ENCODE measurements around the gene DRGX. TPM values are rescaled to one million over a fixed set of nuclear protein-coding genes. Genes with fewer than 3 reads are reported as not detected.

The DRGX gene
- total and polyA plus RNA-seq, 10 of the 15 experiments (the other 5 are each of a cell fraction or from before 2014, with no cell fraction given): not detected

- no peak for TF ChIP-seq FOXK2 (IDR thresholded peaks at IDR 0.05)
- no peak for TF ChIP-seq EGR1 (IDR thresholded peaks at IDR 0.05; ENCODE audit: borderline replicate concordance in 1 of 2, low read depth in 2 of 2, low read length in 2 of 2)
- TF ChIP-seq CBX5 (IDR thresholded peaks at IDR 0.05; ENCODE audit: low read depth): no peak
- TF ChIP-seq ATF7 (IDR thresholded peaks at IDR 0.05; ENCODE audit: low read depth): peak; percentile 84
- TF ChIP-seq, protein P1, sequence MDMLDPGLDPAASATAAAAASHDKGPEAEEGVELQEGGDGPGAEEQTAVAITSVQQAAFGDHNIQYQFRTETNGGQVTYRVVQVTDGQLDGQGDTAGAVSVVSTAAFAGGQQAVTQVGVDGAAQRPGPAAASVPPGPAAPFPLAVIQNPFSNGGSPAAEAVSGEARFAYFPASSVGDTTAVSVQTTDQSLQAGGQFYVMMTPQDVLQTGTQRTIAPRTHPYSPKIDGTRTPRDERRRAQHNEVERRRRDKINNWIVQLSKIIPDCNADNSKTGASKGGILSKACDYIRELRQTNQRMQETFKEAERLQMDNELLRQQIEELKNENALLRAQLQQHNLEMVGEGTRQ (IDR thresholded peaks at IDR 0.05; ENCODE audit: borderline replicate concordance, low read depth, low read length): no peak
- TF ChIP-seq SIX5 (IDR thresholded peaks at IDR 0.05; ENCODE audit: low read depth, low read length, severe bottlenecking): no peak
- TF ChIP-seq MLLT1 (IDR thresholded peaks at IDR 0.05): no peak
- TF ChIP-seq SMAD5 (IDR thresholded peaks at IDR 0.05; ENCODE audit: low read depth): no peak
- TF ChIP-seq ETV6 (conservative IDR thresholded peaks at IDR 0.05 in 1 of 2, IDR thresholded peaks at IDR 0.05 in 1 of 2; ENCODE audit: borderline replicate concordance in 1 of 2, low read depth in 1 of 2): no peak
- TF ChIP-seq HDGF (IDR thresholded peaks at IDR 0.05): no peak
- no peak for TF ChIP-seq CEBPB (IDR thresholded peaks at IDR 0.05; ENCODE audit: borderline replicate concordance in 1 of 2, low read depth in 2 of 2, low read length in 2 of 2)
- no peak for TF ChIP-seq TCF12 (IDR thresholded peaks at IDR 0.05; ENCODE audit: low read depth, low read length)
- TF ChIP-seq YY1 (IDR thresholded peaks at IDR 0.05; ENCODE audit: low read depth, low read length): 0 out of 2 replicates have a peak, but pooled peaks have one; percentile 38
- TF ChIP-seq MEF2B (IDR thresholded peaks at IDR 0.05; ENCODE audit: partially characterized antibody, poor library complexity, severe bottlenecking): no peak
- TF ChIP-seq NR2F1 (conservative IDR thresholded peaks at IDR 0.05): peak; percentile 20; the same call in 1 of the 2 replicates
- TF ChIP-seq CHD4 (IDR thresholded peaks at IDR 0.05): no peak
- no peak for TF ChIP-seq PAX8 (IDR thresholded peaks at IDR 0.05)
- TF ChIP-seq ASH2L (IDR thresholded peaks at IDR 0.05; ENCODE audit: borderline replicate concordance, low read depth): no peak
- TF ChIP-seq MYC (IDR thresholded peaks at IDR 0.05; ENCODE audit: insufficient read depth, insufficient read length, insufficient replicate concordance, low read length, severe bottlenecking): no peak
- TF ChIP-seq, protein P2, sequence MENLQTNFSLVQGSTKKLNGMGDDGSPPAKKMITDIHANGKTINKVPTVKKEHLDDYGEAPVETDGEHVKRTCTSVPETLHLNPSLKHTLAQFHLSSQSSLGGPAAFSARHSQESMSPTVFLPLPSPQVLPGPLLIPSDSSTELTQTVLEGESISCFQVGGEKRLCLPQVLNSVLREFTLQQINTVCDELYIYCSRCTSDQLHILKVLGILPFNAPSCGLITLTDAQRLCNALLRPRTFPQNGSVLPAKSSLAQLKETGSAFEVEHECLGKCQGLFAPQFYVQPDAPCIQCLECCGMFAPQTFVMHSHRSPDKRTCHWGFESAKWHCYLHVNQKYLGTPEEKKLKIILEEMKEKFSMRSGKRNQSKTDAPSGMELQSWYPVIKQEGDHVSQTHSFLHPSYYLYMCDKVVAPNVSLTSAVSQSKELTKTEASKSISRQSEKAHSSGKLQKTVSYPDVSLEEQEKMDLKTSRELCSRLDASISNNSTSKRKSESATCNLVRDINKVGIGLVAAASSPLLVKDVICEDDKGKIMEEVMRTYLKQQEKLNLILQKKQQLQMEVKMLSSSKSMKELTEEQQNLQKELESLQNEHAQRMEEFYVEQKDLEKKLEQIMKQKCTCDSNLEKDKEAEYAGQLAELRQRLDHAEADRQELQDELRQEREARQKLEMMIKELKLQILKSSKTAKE (IDR thresholded peaks at IDR 0.05; ENCODE audit: low read depth, poor library complexity, severe bottlenecking): no peak
- no peak for TF ChIP-seq RBBP5 (conservative IDR thresholded peaks at IDR 0.05)
- no peak for TF ChIP-seq BRCA1 (IDR thresholded peaks at IDR 0.05; ENCODE audit: low read depth, low read length)
- no peak for TF ChIP-seq SUPT20H (IDR thresholded peaks at IDR 0.05; ENCODE audit: borderline replicate concordance, control insufficient read depth, low read depth, low read length)
- peak; percentile 23; the same call in 1 of the 2 replicates for TF ChIP-seq JUNB (IDR thresholded peaks at IDR 0.05)
- TF ChIP-seq ZSCAN29 (IDR thresholded peaks at IDR 0.05): no peak
- TF ChIP-seq POLR2AphosphoS2 (IDR thresholded peaks at IDR 0.05; ENCODE audit: low read depth, low read length): no peak
- TF ChIP-seq TAF1 (IDR thresholded peaks at IDR 0.05; ENCODE audit: borderline replicate concordance, low read depth, low read length): no peak
- no peak for TF ChIP-seq RCOR1 (conservative IDR thresholded peaks at IDR 0.05; ENCODE audit: low read depth, low read length)
- TF ChIP-seq ZNF622 (IDR thresholded peaks at IDR 0.05): no peak
Observed at GRCh38 chr10:49362596-49363260, 33.2 kb downstream of the DRGX start (continued).

Measured in GM12878 (cell line).